Measurements from ENCODE around the gene PGA3.
"Not testable (repeated sequence)": the region's sequence is repeated elsewhere in the genome, so short reads cannot be mapped to it uniquely, and the experiment has no call there.

The PGA3 gene

DNA sequence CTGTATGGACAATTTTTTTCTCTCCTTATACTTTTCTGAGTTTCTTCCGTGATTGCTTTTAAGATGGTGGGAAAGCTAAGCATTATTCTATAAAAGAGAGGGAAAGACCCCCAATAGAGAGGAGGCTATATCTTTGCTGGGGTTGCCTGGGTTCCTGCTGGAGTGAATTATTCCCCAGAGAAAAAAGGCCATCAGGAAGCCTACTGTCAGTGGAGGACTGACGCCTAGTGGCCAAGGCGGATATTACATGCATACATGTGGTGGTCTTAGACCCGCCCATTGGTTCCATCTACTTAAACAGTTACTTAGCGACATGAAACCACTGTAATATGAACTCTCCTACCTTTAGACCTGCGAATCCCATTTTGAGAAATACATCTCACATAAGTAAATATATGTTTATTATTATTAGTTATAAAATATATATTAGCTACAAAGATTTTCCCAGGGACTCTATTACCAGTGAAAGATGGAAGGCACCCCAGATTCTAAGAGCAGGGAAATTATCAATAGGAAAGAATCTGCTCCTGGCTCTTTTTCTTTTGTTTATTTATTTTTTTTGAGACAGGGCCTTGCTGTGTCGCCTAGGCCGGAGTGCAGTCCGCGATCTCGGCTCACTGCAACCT is 15.7 kb upstream of the PGA3 start:
- no peak overlapping the region for H3K4me3 ChIP-seq (ENCODE audit: low read depth in 1 of 5, low read length in 5 of 5)
- H3K9ac ChIP-seq (ENCODE audit: low read length in 5 of 5), result no peak overlapping the region
- no peaks in the 10 kb centered on the region for H3K36me3 ChIP-seq (ENCODE audit: control insufficient read depth in 5 of 5, insufficient read depth in 5 of 5, low read length in 5 of 5)
- no peaks in the 10 kb centered on the region for H3K4me1 ChIP-seq (ENCODE audit: control insufficient read depth in 5 of 5, insufficient read depth in 5 of 5, low read length in 5 of 5)
- no peaks in the 10 kb centered on the region for H3K9me3 ChIP-seq (ENCODE audit: control insufficient read depth in 5 of 5, low read length in 5 of 5)
- H3K27me3 ChIP-seq (ENCODE audit: control insufficient read depth in 5 of 5, insufficient read depth in 4 of 5, low read length in 5 of 5), result no peaks in the 10 kb centered on the region
- H3K27ac ChIP-seq (ENCODE audit: low read depth, low read length), result no peak overlapping the region

- Histone ChIP-seq H3K9ac (ENCODE audit: low read length in 5 of 5) (no peak overlapping the region), H3K9me3 (ENCODE audit: control insufficient read depth in 5 of 5, low read length in 5 of 5) (no peaks in the 10 kb centered on the region), H3K4me1 (ENCODE audit: control insufficient read depth in 5 of 5, insufficient read depth in 5 of 5, low read length in 5 of 5) (no peaks in the 10 kb centered on the region), H3K4me3 (ENCODE audit: low read depth in 1 of 5, low read length in 5 of 5) (no peak overlapping the region), H3K27me3 (ENCODE audit: control insufficient read depth in 5 of 5, insufficient read depth in 4 of 5, low read length in 5 of 5) (peaks cover 0 to 4% (median 0%) of the 10 kb centered on the region in 5 donors), H3K27ac (ENCODE audit: low read depth, low read length) (no peak overlapping the region), H3K36me3 (ENCODE audit: control insufficient read depth in 5 of 5, insufficient read depth in 5 of 5, low read length in 5 of 5) (no peaks in the 10 kb centered on the region)
Observed at GRCh38 chr11:61189933-61190332, 13.4 kb upstream of the PGA3 start.

DNA sequence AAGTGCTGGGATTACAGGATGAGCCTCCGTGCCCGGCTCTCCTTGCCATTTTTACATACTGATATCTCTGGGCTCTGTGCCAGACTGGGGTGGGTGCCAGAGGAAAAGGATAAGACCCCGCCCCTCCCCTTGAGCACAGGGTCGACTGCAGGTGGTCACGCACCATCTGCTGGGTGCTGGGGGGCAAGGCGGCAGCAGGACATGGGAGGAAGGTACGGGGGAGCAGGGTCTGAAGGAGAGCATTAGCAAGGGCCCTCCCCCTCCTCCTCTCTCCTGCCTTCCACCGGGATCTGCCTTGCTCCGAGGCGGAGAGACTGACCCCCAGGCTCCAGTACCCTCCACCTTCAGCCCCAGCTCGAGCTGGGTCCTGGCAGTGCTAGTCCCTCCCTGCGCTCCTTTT is 9.7 kb upstream of the PGA3 start:
- H3K9ac ChIP-seq (ENCODE audit: low read length in 5 of 5), result no peak overlapping the region
- H3K36me3 ChIP-seq (ENCODE audit: control insufficient read depth in 5 of 5, insufficient read depth in 5 of 5, low read length in 5 of 5), result no peaks in the 10 kb centered on the region
- H3K9me3 ChIP-seq (ENCODE audit: control insufficient read depth in 5 of 5, low read length in 5 of 5), result peaks cover 0 to 5% (median 3%) of the 10 kb centered on the region in 5 donors
- H3K27me3 ChIP-seq (ENCODE audit: control insufficient read depth in 5 of 5, insufficient read depth in 4 of 5, low read length in 5 of 5), result peaks cover 0 to 4% (median 0%) of the 10 kb centered on the region in 5 donors
- H3K27ac ChIP-seq (ENCODE audit: low read depth, low read length), result no peak overlapping the region
- H3K4me3 ChIP-seq (ENCODE audit: low read depth in 1 of 5, low read length in 5 of 5), result no peak overlapping the region
- no peaks in the 10 kb centered on the region for H3K4me1 ChIP-seq (ENCODE audit: control insufficient read depth in 5 of 5, insufficient read depth in 5 of 5, low read length in 5 of 5)

DNA sequence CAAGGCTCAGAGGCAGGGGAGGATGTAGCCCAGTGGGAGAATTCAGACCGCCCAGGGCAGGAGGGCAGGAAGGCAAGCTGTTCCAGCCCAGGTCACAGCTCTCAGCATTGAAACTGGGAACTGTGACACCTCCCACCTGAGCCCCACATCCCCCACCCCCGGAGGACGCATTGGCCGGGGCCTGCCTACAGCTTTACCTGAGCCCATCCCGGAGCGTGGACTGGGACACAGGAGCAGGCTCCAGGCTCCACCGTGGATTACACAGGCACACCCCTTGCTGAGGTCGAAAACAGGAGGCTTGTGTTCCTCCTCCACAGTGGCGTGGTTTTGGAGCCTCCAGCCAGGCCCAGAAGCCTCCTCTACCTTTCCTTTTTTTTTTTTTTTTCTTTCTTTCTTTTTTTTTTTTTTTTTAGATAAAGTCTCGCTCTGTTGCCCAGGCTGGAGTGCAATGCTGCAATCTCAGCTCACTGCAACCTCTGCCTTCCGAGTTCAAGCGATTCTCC is 9.1 kb upstream of the PGA3 start:
- Histone ChIP-seq H3K27me3 (ENCODE audit: control insufficient read depth in 5 of 5, insufficient read depth in 4 of 5, low read length in 5 of 5) (peaks cover 0 to 4% (median 0%) of the 10 kb centered on the region in 5 donors), H3K27ac (ENCODE audit: low read depth, low read length) (no peak overlapping the region), H3K9me3 (ENCODE audit: control insufficient read depth in 5 of 5, low read length in 5 of 5) (peaks cover 0 to 9% (median 9%) of the 10 kb centered on the region in 5 donors), H3K4me3 (ENCODE audit: low read depth in 1 of 5, low read length in 5 of 5) (no peak overlapping the region), H3K4me1 (ENCODE audit: control insufficient read depth in 5 of 5, insufficient read depth in 5 of 5, low read length in 5 of 5) (no peaks in the 10 kb centered on the region), H3K36me3 (ENCODE audit: control insufficient read depth in 5 of 5, insufficient read depth in 5 of 5, low read length in 5 of 5) (no peaks in the 10 kb centered on the region), H3K9ac (ENCODE audit: low read length in 5 of 5) (no peak overlapping the region)

GRCh38 chr11:61194981-61195695 is 8.2 kb upstream of the PGA3 start:
- Histone ChIP-seq H3K27ac (ENCODE audit: low read depth, low read length) (no peak overlapping the region), H3K4me3 (ENCODE audit: low read depth in 1 of 5, low read length in 5 of 5) (no peak overlapping the region), H3K9ac (ENCODE audit: low read length in 5 of 5) (no peak overlapping the region), H3K27me3 (ENCODE audit: control insufficient read depth in 5 of 5, insufficient read depth in 4 of 5, low read length in 5 of 5) (peaks cover 0 to 4% (median 0%) of the 10 kb centered on the region in 5 donors), H3K9me3 (ENCODE audit: control insufficient read depth in 5 of 5, low read length in 5 of 5) (peaks cover 0 to 12% (median 11%) of the 10 kb centered on the region in 5 donors), H3K4me1 (ENCODE audit: control insufficient read depth in 5 of 5, insufficient read depth in 5 of 5, low read length in 5 of 5) (no peaks in the 10 kb centered on the region), H3K36me3 (ENCODE audit: control insufficient read depth in 5 of 5, insufficient read depth in 5 of 5, low read length in 5 of 5) (no peaks in the 10 kb centered on the region)

- peaks cover 0 to 4% (median 0%) of the 10 kb centered on the region in 5 donors for H3K27me3 ChIP-seq (ENCODE audit: control insufficient read depth in 5 of 5, insufficient read depth in 4 of 5, low read length in 5 of 5)
- H3K4me1 ChIP-seq (ENCODE audit: control insufficient read depth in 5 of 5, insufficient read depth in 5 of 5, low read length in 5 of 5), result no peaks in the 10 kb centered on the region
- no peak overlapping the region for H3K27ac ChIP-seq (ENCODE audit: low read depth, low read length)
- H3K9ac ChIP-seq (ENCODE audit: low read length in 5 of 5), result no peak overlapping the region
- H3K4me3 ChIP-seq (ENCODE audit: low read depth in 1 of 5, low read length in 5 of 5), result no peak overlapping the region
- H3K9me3 ChIP-seq (ENCODE audit: control insufficient read depth in 5 of 5, low read length in 5 of 5), result peaks cover 0 to 12% (median 11%) of the 10 kb centered on the region in 5 donors
- no peaks in the 10 kb centered on the region for H3K36me3 ChIP-seq (ENCODE audit: control insufficient read depth in 5 of 5, insufficient read depth in 5 of 5, low read length in 5 of 5)
Observed at GRCh38 chr11:61195719-61196118, 7.6 kb upstream of the PGA3 start.

DNA sequence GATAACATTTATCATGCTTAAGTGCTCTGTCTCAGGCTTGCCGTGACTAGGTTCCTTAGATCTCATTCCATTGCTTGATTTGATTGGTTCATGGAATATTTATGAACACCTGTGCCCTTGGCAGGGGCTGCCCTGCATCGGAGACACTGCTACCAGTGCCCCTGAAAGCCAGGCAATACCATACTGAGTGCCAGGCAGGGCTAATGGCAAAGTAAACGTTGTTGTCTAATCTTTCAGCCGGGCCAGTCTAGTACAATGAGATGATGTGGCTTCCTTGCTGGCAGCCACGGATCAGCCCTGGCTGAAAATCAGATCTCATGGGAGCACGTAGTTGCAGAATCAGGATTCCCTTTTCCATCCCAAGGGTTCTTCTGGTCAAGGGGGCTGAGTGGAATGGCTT is 5.0 kb upstream of the PGA3 start:
- Histone ChIP-seq H3K4me1 (ENCODE audit: control insufficient read depth in 5 of 5, insufficient read depth in 5 of 5, low read length in 5 of 5) (no peaks in the 10 kb centered on the region), H3K27ac (ENCODE audit: low read depth, low read length) (no peak overlapping the region), H3K9ac (ENCODE audit: low read length in 5 of 5) (no peak overlapping the region), H3K9me3 (ENCODE audit: control insufficient read depth in 5 of 5, low read length in 5 of 5) (peaks cover 0 to 12% (median 11%) of the 10 kb centered on the region in 5 donors), H3K36me3 (ENCODE audit: control insufficient read depth in 5 of 5, insufficient read depth in 5 of 5, low read length in 5 of 5) (no peaks in the 10 kb centered on the region), H3K27me3 (ENCODE audit: control insufficient read depth in 5 of 5, insufficient read depth in 4 of 5, low read length in 5 of 5) (peaks cover 0 to 6% (median 0%) of the 10 kb centered on the region in 5 donors), H3K4me3 (ENCODE audit: low read depth in 1 of 5, low read length in 5 of 5) (no peak overlapping the region)

DNA sequence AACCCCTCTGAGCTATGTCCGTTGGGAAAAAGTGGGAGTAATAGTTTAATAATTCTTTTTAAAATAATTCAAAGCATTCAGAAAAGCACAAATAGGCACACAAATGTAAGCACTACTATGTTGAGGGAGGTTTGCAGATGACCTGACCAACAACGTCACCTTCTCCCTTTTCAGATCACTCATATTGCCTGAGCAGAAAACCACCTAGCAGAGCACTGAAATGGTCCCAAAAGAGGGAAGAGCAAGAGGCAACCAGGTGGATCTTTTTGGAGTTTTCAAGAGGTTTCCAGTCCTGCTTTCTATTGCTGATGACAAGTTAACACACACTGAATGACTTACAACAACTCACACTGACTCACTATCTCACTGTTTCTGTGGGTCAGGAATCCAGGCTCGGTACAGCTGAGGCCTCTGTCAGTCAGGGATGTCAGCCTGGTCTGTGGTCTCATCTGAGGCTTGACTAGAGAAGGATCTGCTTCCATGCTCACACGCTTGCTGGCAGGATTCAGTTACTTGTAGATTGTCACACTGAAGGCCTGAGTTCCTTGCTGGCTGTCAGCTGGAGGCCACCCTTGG is 4.3 kb upstream of the PGA3 start:
- Histone ChIP-seq H3K9me3 (ENCODE audit: control insufficient read depth in 5 of 5, low read length in 5 of 5) (peaks cover 0 to 12% (median 11%) of the 10 kb centered on the region in 5 donors), H3K36me3 (ENCODE audit: control insufficient read depth in 5 of 5, insufficient read depth in 5 of 5, low read length in 5 of 5) (no peaks in the 10 kb centered on the region), H3K4me3 (ENCODE audit: low read depth in 1 of 5, low read length in 5 of 5) (no peak overlapping the region), H3K4me1 (ENCODE audit: control insufficient read depth in 5 of 5, insufficient read depth in 5 of 5, low read length in 5 of 5) (no peaks in the 10 kb centered on the region), H3K9ac (ENCODE audit: low read length in 5 of 5) (no peak overlapping the region), H3K27ac (ENCODE audit: low read depth, low read length) (no peak overlapping the region), H3K27me3 (ENCODE audit: control insufficient read depth in 5 of 5, insufficient read depth in 4 of 5, low read length in 5 of 5) (peaks cover 0 to 2% (median 0%) of the 10 kb centered on the region in 5 donors)

GRCh38 chr11:61201476-61201875 is 1.8 kb upstream of the PGA3 start:
- H3K4me3 ChIP-seq (ENCODE audit: low read depth in 1 of 5, low read length in 5 of 5), result no peak overlapping the region
- H3K27me3 ChIP-seq (ENCODE audit: control insufficient read depth in 5 of 5, insufficient read depth in 4 of 5, low read length in 5 of 5), result peaks cover 0 to 2% (median 0%) of the 10 kb centered on the region in 5 donors
- H3K9me3 ChIP-seq (ENCODE audit: control insufficient read depth in 5 of 5, low read length in 5 of 5), result peaks cover 0 to 12% (median 11%) of the 10 kb centered on the region in 5 donors
- no peak overlapping the region for H3K9ac ChIP-seq (ENCODE audit: low read length in 5 of 5)
- H3K36me3 ChIP-seq (ENCODE audit: control insufficient read depth in 5 of 5, insufficient read depth in 5 of 5, low read length in 5 of 5), result no peaks in the 10 kb centered on the region
- no peaks in the 10 kb centered on the region for H3K4me1 ChIP-seq (ENCODE audit: control insufficient read depth in 5 of 5, insufficient read depth in 5 of 5, low read length in 5 of 5)
- no peak overlapping the region for H3K27ac ChIP-seq (ENCODE audit: low read depth, low read length)

- not testable (repeated sequence) for H3K9me3 ChIP-seq (ENCODE audit: control insufficient read depth in 5 of 5, low read length in 5 of 5); H3K9ac ChIP-seq (ENCODE audit: low read length in 5 of 5); H3K27ac ChIP-seq (ENCODE audit: low read depth, low read length)
Observed at GRCh38 chr11:61203873-61204272, 558 bp downstream of the PGA3 start.

More at GRCh38 chr11:61203873-61204272, 558 bp downstream of the PGA3 start:
- H3K27me3 ChIP-seq (ENCODE audit: control insufficient read depth in 5 of 5, insufficient read depth in 4 of 5, low read length in 5 of 5); H3K4me1 ChIP-seq (ENCODE audit: control insufficient read depth in 5 of 5, insufficient read depth in 5 of 5, low read length in 5 of 5); H3K4me3 ChIP-seq (ENCODE audit: low read depth in 1 of 5, low read length in 5 of 5); H3K36me3 ChIP-seq (ENCODE audit: control insufficient read depth in 5 of 5, insufficient read depth in 5 of 5, low read length in 5 of 5): not testable (repeated sequence)
